DMS53 treated with DMSO at 0.1 percent for 48 hours (cell line): Measurements from ENCODE around the gene SPOCK3.
"Not testable (repeated sequence)": the region's sequence is repeated elsewhere in the genome, so short reads cannot be mapped to it uniquely, and the experiment has no call there.

Experiments
- DNase-seq: peaks from one replicate; lab custom pipeline; 2025; ENCODE audit not compliant: unreplicated experiment; lab: John Stamatoyannopoulos, UW

Gene SPOCK3

DNA sequence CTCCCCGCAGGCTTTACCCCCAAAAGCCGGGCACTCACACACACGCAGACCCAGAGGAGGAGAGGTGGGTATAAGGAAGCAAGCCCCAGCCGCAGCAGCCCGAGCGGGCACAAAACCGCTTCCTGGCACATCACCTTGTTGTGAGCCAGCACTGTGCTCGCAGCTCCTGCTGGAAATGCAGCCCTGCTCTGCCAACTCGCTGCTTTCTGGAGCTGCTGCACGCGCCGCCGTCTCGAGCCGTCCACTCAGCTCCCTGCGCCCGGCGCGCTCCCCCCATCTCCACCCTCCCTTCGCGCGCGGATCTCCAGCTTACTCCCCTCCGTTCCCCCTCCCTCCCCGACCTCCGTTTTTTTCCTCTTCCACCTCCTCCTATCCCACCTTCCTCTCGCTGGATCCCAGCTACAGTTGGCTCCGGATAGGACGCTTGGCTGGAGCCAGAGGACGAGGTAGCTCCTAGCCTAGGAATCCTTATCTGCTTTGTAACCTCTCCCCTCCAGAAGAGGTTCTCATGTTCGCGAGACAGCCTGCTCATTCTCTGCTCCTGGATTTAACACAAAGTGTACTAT is at the start of gene SPOCK3:
SPOCK3 (minus strand) TSS at position 179 of the 566 bp plus-strand sequence.
- peak; percentile 22 for DNase-seq

- DNase-seq = no peak
Measured at GRCh38 chr4:167282171-167282864, 48.0 kb upstream of the SPOCK3 start.

- not testable (repeated sequence) for DNase-seq
Measured at GRCh38 chr4:167281545-167281944, 47.3 kb upstream of the SPOCK3 start.

GRCh38 chr4:167274351-167274750 is 40.1 kb upstream of the SPOCK3 start:
- no peak for DNase-seq

- DNase-seq = no peak
Measured at GRCh38 chr4:167265231-167265630, 30.9 kb upstream of the SPOCK3 start.

DNA sequence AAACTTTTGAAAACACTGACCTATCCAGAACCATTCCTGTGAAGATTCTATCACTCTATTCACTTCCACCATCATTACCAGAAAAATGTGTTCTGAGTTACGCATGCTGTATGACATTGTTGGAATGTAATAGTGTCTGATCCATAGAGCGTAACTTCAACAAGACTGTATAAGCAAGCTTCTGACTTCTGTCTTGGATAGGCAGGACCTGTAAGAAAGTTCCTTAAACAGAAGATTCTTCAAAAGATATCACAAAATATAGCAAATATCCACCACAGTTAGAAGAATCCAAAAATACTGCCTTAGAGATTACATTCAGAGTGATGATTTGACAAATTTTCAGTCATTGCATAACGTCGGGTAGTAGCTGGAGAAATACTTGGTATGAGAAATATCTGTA is 14.0 kb upstream of the SPOCK3 start:
- DNase-seq = no peak

- DNase-seq = no peak
Measured at GRCh38 chr4:167239627-167240026, 5.3 kb upstream of the SPOCK3 start.

DNA sequence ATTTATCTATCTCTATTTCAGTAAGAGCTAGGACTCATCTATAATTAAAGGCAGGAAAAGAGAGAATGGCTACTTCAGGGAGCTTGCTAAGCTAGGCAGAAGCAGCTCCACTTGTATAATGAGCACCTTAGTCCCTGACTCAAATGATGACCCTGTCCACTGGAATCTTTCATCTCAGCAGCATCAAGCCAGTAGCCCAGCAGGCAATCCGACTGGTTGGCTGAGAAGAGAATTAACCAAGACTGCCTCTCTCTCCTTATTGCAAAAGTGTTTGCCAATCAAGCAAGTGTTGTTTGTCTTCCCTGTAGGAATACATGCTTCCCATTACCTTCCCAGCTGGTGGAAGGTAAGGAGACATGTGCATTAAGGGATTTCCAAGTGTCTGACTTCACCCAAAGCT is 3.9 kb upstream of the SPOCK3 start:
- no peak for DNase-seq

DNA sequence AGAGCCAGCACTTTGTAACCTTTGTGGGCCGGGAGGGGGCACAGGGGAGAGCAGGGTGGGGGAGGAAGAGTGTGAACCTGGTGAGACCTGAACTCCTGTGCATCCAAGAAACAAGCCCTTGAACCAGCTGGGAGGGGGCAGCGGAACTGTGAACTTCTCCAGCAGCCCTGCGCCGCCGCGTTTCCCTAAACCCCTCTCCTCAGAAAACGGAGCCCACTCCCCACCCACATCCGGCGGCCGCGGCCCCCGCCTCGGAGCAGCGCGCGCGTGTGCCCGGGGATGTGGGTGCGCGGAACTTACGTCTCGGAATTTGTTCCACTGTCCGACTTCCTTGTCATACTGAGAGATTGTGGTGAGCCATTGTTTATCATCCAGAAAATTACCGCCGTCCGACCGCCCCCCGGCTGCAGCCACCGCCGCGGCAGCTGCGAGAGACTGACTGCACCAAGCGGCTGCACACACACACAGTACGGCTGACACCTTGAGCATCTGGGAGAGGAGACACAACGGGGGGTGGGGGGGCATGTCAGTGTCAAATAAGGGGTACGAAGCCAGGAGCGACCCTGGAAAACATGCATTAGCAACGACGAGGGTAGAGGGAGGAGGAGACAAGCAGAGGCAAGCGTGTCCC is 494 bp downstream of the SPOCK3 start:
- DNase-seq = no peak

- DNase-seq = no peak
Measured at GRCh38 chr4:167232805-167233684, 1.2 kb downstream of the SPOCK3 start.

GRCh38 chr4:167230744-167231143 is 3.5 kb downstream of the SPOCK3 start:
- DNase-seq = no peak

DNA sequence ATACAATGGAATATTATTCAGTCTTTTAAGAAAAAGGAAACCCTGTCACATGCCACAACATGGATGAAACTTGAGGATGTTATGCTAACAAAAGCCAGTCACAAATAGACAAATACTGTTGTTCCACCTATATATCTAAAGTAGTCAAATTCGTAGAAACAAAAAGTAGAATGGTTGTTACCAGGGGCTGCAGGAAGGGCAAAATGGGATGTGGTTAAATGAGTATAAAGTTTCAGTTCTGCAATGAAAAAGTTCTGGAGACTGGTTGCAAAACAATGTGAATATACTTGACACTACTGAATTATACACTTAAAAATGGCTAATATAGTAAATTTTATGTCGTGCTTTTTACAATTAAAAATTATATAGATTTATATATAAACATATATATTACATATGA is 12.2 kb downstream of the SPOCK3 start:
- DNase-seq = no peak

DNA sequence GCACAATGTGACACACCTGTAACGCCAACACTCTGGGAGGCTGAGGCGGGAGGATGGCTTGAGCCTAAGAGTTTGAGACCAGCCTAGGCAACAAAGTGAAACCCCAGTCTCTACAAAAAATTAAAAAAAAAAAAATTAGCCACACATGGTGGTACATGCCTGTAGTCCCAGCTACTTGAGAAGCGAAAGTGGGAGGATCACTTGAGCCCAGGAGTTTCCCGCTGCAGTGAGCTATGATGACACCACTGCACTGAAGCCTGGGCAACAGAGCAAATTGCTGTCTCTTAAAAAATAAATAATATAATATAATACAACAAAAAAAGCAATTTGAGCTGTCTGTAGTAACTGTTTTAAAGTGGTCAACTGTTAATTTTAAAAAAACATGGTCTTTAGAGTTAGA is 13.2 kb downstream of the SPOCK3 start:
- no peak for DNase-seq

DNA sequence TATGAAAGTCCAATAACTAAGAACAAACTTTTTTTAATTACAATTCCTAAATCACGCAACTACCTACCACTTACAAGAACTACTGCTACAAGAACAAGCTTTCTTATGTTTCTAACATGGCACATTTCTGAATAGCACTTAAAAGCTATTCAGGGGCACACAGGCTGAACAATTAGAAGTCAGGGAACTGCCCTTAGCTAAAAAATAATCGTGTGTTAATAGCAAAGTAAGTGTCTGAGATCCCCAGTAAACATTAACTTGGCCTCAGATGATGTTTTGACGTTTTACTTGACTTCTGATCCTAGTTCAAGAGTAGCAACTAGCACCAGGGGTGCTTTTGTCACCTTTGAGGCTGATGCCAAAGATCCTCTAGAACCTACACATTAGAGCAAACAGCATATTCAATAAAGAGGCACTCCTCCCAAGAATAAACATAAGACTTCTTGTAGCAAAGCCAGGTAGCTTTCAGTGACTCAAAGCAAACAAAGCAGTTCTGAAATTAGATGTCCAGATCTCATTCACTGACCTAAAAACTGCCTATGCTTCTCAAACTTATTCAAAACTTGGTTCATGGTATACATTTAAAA is 16.2 kb downstream of the SPOCK3 start:
- peak; percentile 57 for DNase-seq

GRCh38 chr4:167216783-167217182 is 17.5 kb downstream of the SPOCK3 start:
- DNase-seq = peak; percentile 31

- peak; percentile 34 for DNase-seq
Measured at GRCh38 chr4:167210166-167210565, 24.1 kb downstream of the SPOCK3 start.

GRCh38 chr4:167196344-167197012 is 37.8 kb downstream of the SPOCK3 start:
- DNase-seq = peak; percentile 72

DNA sequence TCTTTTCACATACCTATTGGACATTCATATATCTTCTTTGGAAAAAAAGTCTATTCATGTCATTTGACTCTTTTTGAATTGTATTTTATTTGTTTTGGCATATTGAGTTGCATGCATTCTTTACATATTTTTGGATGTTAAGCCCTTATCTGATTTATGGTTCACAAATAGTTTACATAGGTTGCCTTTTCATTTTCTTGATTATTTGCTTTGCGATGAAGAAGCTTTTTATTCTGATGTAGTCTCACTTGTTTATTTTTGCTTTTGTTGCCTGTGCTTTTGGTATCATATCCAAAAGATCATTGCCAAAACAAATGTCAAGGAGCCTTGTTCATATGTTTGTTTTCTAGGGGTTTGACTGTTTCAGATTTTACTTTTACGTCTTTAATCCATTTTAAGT is 43.9 kb downstream of the SPOCK3 start:
- no peak for DNase-seq

- peak; percentile 63 for DNase-seq
Measured at GRCh38 chr4:167185465-167185864, 48.8 kb downstream of the SPOCK3 start.

GRCh38 chr4:167183036-167183435 is 51.3 kb downstream of the SPOCK3 start:
- DNase-seq = no peak

DNA sequence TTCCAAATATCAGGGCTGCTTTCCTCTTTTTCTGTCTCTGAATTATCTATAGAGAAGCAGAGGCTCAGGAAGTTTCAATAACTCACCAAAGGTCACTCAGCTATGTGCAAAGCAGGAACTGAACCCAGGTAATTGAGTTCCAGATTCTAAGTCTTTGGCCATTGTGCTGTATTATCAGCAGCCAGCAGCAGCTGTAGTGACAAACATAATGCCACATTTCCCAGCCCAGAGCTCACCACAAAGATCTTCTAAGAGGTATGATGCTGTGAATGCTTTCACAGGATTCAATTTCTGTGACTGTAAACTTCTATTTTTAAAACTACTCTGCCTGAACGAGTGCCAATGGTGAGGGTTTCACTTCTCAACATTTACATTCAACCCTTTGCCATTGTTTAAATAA is 56.4 kb downstream of the SPOCK3 start:
- no peak for DNase-seq
